Stimulated activated CD4-positive, alpha-beta T cell treated with anti-CD3 and anti-CD28 coated beads, Interleukin-4, amount 100 ng/mL, for 1 hour (primary cell): ENCODE data around the gene FHL1.
A peak's percentile ranks its signal among the peaks of the same experiment; 100 is the strongest.
"Not testable (repeated sequence)": the region's sequence is repeated elsewhere in the genome, so short reads cannot be mapped to it uniquely, and the experiment has no call there.

ENCODE experiments used
- DNase-seq: peaks from one replicate; pipeline ENCODE4 v3.0.0-alpha.2; 2020

The FHL1 gene

GRCh38 chrX:136147976-136148375 lies 643 bp downstream of the FHL1 start:
- peak; percentile 2 for DNase-seq

- DNase-seq = no peak
Measured at GRCh38 chrX:136148391-136148790, 1.1 kb downstream of the FHL1 start.

- no peak for DNase-seq
Measured at GRCh38 chrX:136154998-136155397, 7.7 kb downstream of the FHL1 start.

DNA sequence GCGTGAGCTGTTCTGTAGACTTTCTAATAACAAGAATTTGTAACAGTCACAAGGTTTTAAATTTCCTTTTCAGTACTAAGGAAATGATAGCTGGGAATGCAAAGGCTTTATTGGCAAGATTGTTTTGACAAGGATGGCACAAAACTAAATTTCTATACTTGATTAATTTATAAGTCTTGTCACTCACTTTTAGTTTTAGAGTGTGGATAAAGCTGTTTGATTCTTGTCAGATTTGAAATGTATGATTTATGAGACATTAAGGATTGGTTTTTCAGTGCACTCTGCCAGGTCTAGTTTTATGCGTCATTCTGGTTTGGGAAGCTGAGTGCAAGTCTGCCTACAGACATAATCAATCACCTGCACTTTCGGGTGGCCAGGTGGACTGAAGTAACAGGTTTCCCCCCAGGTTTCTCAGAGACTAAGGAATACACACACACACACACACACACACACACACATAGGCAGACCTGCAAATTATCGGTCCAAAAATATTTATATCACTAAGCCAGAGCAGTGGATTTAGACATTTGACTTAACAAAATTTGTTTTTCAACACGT lies 9.3 kb downstream of the FHL1 start:
- no peak for DNase-seq

GRCh38 chrX:136157187-136157586 lies 9.9 kb downstream of the FHL1 start:
- no peak for DNase-seq

DNA sequence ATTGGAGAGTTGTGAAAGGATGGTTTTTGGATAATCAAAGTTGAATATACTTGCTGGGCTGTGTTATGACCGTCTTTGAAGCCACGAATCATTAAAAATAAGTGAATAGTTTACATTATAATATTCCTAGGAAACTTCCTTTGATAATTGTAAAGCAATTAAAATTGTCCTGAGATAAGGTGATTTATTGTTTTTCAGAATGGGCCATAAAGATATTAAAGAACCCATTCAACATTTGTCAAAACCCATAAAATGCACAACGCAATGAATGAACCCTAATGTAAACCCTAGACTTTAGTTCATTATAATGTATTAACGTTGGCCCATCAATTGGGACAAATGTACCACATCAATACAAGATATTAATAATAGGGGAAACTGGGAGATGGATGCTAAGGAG lies 11.4 kb downstream of the FHL1 start:
- DNase-seq = no peak

- DNase-seq = no peak
Measured at GRCh38 chrX:136159611-136160025, 12.3 kb downstream of the FHL1 start.

DNA sequence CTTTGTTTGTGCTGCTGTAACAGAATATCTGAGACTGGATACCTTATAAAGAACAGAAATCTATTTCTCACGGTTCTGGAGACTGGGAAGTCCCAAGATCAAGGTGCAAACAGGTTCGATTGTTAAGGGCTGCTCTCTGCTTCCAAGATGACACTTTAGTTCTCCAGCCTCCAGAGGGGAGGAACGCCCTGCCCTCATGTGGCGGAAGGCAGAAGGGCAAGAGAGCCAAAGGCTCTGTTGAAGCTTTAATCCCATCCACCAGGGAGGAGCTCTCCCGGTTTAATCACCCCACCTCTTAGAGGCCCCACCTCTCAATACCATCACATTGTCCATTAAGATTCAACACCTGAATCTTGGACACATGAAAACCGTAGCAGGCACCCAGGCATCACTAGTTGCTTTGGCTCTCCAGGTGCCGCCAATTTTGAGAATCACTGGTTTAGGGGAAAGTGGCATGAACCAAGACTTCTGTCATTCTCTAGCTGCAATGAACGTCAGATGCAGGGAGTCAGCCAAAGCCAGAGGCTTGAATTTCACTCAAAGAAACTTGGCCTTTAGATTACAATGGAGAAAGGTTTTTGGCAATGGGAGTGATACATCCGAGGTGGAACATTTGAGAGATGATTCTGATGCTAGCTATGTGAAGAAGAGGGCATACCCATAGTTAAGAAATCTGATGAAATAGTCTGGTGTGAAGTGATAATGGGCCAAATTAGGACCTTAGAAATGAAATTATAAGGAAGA lies 15.7 kb downstream of the FHL1 start:
- peak; percentile 45 for DNase-seq

DNA sequence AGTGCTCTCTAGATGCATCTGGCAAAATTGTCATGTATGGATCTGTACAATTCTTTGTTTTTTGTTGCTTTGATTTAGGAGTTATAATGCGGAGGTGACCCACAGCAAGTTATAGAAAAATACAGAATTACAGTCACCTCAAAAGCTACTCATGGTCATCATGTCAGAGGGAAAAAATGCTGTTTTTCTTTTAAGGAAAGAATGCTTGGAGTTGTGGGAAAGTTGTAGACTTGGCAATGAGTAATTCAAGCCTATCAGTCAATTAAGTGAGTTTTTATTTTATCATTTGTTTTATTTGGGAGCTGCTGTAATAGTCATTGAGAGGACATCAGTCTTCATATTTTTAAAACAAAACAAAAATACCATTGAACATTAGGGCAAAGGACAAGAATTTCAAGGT lies 16.4 kb downstream of the FHL1 start:
- no peak for DNase-seq

- DNase-seq = no peak
Measured at GRCh38 chrX:136165406-136165805, 18.1 kb downstream of the FHL1 start.

GRCh38 chrX:136166221-136166855 lies 19.0 kb downstream of the FHL1 start:
- no peak for DNase-seq

DNA sequence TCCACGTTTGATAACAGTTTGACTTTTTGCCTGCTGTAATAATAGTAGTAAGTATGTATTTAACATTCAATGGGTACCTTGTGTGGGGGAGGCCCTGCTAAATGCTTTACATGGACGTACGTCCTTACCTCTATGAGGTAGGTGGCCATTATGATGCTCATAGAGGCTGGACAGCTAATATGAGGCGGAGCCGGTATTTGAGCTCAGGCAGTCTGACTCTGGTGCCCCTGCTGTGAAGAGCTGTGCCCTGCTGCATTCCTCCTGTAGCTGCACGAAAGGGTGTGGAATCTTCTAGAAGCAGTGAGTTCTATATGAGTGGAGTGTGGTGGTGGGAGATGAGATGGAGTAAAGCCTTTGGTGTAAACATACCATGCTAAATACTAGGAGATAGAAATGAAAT lies 20.7 kb downstream of the FHL1 start:
- DNase-seq = not testable (repeated sequence)

DNA sequence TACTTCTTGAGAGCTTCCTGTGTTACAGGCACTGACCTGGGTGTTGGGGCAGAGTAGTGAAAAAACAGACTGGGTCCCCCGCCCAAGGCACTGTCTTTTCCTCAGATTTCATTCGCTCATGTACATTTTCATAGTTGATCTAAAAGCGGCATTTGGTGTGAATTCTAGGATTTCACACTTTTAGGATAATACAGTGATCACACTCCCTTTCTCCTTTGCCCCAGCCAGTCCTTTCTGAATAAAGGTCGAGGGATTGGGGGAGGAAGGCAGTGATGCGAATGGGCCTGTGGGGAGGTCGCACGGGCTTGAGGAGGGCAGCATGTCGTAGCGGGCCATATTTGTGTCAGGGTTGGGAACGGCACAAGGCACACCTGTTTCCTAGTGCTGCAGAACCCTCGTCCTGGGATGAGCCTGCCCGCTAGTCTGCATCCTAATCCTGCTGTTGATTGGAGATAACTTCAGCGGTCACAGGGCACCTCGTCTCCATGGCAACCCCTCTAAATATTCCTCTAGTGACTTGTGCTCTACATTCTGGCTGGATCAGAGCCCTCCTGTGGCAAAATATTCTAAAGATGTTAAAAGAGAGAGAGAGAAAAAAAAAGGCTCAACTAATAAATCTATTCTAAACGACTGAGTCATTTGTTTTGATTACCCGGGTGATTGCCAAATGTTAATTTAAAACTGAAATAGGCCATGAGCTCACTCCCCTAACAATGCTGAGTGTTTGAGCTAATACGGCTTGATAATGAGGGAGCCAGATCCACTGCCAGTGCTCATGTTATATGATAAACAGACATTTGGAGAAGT lies 21.8 kb downstream of the FHL1 start:
- DNase-seq = no peak

- DNase-seq = no peak
Measured at GRCh38 chrX:136170139-136170800, 22.9 kb downstream of the FHL1 start.

DNA sequence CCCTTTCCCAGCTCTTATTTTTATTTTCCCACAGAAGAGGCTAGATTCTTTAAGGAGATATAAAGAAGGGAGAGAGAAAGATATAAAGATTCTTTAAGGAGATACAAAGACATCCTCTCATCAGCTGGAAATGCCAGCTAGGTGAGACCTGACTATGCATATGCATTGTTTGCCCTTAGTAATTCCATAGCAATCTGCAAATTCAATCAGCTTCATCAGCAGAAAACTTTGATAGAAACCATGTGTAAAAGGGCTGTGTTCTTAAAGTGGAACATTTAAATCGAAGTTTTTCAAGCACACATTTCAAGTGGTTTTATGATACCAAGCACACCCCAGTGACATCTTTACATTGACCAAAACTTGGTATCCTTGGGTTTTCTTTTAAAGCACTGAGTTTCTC lies 24.1 kb downstream of the FHL1 start:
- no peak for DNase-seq

DNA sequence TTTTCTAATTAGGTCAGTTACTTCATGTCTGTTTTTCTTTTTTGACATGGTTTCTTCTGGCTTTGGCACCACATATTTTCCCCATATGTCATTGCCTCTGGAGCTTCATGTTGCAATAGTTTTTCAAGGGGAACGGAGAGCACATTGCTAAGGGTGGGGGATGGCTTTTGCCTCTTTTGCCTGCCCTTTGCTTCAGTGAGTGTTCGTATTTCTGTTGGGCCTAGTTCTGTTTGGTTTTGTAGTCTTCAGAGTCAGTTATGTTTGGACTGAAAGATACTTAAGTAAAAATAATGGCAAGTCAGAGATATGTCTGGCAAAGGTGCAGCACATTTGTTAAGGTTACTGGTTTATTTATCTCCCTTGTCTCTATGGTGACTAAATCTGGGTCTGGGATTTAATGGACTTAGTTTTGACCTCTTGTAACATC lies 29.1 kb downstream of the FHL1 start:
- no peak for DNase-seq

DNA sequence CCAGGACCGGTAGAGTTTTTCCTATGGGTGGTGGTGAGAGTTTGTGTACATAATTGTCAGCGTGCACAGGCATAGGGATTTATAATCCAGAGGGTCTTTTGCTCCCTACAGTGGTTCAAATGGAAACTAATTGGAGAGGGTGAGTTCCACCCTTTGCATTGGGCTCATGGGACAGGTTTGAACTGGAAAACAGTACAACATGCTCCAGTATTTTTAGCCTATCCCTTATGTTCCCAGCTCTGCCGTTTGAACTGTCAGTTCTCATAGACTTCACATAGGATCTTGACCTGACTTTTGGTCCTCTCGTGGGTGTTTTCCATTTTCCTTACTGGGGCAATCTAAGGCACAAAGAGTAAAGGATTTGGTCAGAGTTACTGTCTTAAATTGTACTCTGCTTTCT lies 31.8 kb downstream of the FHL1 start:
- DNase-seq = no peak

DNA sequence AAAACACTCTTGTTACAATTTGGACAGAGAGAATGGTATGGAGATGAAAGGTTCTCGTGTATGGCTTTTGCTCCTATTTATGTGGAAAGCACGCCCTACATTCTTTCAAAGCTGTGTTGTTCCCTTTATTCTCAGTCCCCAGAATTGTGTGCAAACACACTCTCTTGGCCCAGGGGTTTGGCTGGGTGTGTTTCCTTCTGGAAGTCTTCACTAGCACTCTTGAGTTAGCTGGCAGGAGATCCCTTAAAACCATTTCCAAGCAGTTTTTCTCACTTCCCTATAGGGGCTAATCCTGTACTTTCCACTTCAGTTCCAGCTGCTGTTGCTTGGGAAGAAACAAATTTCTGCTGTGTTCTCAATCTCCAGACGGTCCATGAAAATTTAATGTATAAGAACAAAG lies 35.1 kb downstream of the FHL1 start:
- DNase-seq = no peak

DNA sequence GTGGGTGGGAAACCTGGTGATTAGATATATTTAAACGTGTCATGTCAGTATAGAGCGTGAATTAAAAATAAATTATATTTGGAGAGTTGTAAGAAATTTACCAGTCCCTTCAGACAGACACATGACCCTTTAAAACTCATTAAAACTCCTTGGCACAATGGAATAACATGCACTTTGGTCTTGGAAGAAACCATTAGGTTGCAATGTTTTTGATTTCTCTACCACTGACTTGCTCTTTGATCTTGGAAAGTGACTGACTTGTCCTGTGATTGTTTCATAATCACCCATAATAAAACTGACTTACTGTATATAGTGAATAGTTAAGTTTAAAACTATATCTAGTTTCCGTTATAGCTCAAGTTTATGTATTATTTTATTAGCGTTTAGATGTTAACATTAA lies 35.8 kb downstream of the FHL1 start:
- no peak for DNase-seq

- no peak for DNase-seq
Measured at GRCh38 chrX:136183917-136184316, 36.6 kb downstream of the FHL1 start.

DNA sequence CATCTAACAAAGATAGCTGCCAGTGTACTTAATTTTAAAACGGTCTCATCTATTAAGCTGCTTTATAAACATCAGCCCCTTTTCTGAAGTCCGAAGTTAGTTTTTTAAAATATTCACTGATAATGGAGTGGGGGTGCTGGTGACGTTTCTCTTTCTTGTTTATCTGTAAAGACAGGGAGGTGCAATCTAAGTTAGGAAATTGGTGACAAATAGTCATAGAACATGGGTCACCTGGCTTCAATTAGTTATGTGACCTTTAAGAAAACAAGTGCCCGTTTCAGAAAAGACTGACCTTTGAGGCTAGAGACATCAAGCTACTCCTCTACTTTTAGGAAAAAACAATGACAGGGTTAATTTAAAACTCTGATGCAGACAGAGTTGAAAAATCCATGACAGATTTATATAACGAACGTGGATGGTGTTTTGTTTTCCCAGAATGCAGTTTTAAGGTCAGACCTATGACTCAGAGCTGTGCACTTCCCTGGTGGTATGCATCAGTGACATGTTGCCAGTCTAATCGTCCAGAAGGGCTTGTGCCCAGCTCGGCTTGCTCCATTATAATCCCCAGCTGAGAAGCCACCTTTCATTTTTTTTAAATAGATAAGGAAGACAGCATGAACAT lies 38.2 kb downstream of the FHL1 start:
- DNase-seq = no peak

DNA sequence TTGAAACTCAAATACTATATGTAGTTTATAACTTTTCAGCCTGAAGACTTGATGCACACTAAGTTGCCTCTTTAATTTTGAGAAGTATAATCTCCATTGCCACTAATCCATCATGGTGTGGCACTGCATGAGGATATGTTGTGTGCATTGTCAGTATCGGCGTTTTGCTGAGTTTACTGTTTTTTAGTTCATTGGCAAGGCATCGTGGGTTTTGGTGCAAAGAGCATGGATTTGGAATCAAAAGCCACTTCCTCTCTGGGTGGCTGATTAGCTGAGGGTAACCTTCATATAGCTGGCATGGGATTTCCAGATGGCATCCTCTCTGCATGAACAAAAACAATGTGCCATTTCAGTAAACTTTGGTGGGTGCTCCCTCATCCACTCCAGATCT lies 38.7 kb downstream of the FHL1 start:
- no peak for DNase-seq

DNA sequence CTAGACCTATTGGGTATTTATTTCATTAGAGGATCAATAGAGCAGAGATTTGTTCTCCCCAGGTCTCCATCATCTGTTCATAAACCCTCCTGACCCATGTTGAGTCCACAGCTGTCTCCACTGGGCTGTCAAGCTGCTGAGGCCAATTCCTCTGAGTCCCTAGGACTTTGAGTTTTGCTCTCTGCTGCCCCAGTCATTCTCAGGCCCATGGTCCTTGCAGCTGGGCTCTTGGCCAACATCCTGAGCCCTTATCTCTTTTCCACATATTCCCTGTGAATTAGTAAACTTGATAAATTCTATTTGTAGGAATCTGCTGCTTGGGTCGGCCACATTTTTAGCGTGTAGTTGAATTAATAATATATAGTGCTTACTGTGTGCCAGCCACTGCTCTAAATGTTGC lies 41.9 kb downstream of the FHL1 start:
- no peak for DNase-seq
